Omental fat pad (tissue), 4 donors: ENCODE measurements around the gene SV2B. TPM values are rescaled to one million over a fixed set of nuclear protein-coding genes. Genes with fewer than 3 reads are reported as not detected.

ENCODE experiments used
- ATAC-seq: fragments of 150-250 bp; one replicate; pipeline ENCODE4 v1.9.1; 2016; ENCODE audit warnings: mild to moderate bottlenecking, moderate library complexity; ENCODE audit not compliant: low FRiP score
- DNase-seq: peaks from one replicate; pipeline ENCODE4 v3.0.0-alpha.2; 2019; ENCODE audit warnings: low spot score
- CTCF ChIP-seq, 3 donors: fragments of 450-650 bp; IDR thresholded peaks; one replicate each; pipeline ENCODE4 v1.5.1; 2016 to 2017; ENCODE audit warnings: antibody characterized with exemption in 3 of 3, mild to moderate bottlenecking in 3 of 3, moderate library complexity in 2 of 3
- total RNA-seq, 4 donors: library from RNA; depleted of rRNA; stranded (reverse); fragments of >200 nt; gene quantifications; one replicate each; pipeline ENCODE4 v1.1.0, GENCODE V29; 2016

SV2B gene
- 1 to 10 TPM; 1.3 to 9.6 (median 4.2) TPM for total RNA-seq

- no peak for DNase-seq
- ATAC-seq, result peak; percentile 45
These were observed at the start of gene SV2B for GRCh38 chr15:91099995-91100813. Gene SV2B (plus strand): TSS chr15:91100257. CDS start chr15:91226264, 126,007 bp downstream.

GRCh38 chr15:91051248-91051647 is 48.8 kb upstream of the SV2B start:
- DNase-seq (no peak), ATAC-seq (no peak)
- no peak for TF ChIP-seq CTCF (IDR thresholded peaks at IDR 0.05)

More at GRCh38 chr15:91099995-91100813, at the start of gene SV2B:
- no peak for TF ChIP-seq CTCF (IDR thresholded peaks at IDR 0.05)

GRCh38 chr15:91054816-91055215 is 45.2 kb upstream of the SV2B start:
- DNase-seq, result no peak
- TF ChIP-seq CTCF (IDR thresholded peaks at IDR 0.05), result no peak

GRCh38 chr15:91055548-91056331 is 44.3 kb upstream of the SV2B start:
- no peak for ATAC-seq

More at GRCh38 chr15:91054816-91055215, 45.2 kb upstream of the SV2B start:
- no peak for ATAC-seq

GRCh38 chr15:91061230-91061629 is 38.8 kb upstream of the SV2B start:
- no peak for ATAC-seq
- no peak for TF ChIP-seq CTCF (IDR thresholded peaks at IDR 0.05)
- no peak for DNase-seq

More at GRCh38 chr15:91055548-91056331, 44.3 kb upstream of the SV2B start:
- no peak for DNase-seq
- TF ChIP-seq CTCF (IDR thresholded peaks at IDR 0.05), result no peak

- no peak for DNase-seq
- TF ChIP-seq CTCF (IDR thresholded peaks at IDR 0.05), result no peak
- ATAC-seq, result no peak
These were observed 38.1 kb upstream of the SV2B start for GRCh38 chr15:91061997-91062396.
